HepG2 (cell line): ENCODE measurements around the gene NNAT. TPM values are rescaled to one million over a fixed set of nuclear protein-coding genes. Genes with fewer than 3 reads are reported as not detected.

ENCODE experiments used
- DRAP1 ChIP-seq: IDR thresholded peaks from 2 replicates; pipeline ENCODE4 v1.6.1; 2016; ENCODE audit warnings: missing genetic modification reagents, missing compliant biosample characterization
- EP300 ChIP-seq, 3 experiments: sonication (generic) in 1 of 3; formaldehyde crosslinking in 1 of 3; IDR thresholded peaks; 2 replicates each; pipeline versions ENCODE4 v1.5.1 to v1.6.1; 2011 to 2020; ENCODE audit warnings: low read depth in 2 of 3, low read length in 2 of 3, borderline replicate concordance in 1 of 3, improper control_type of control experiment in 1 of 3, mild to moderate bottlenecking in 1 of 3, missing genetic modification reagents in 1 of 3, moderate library complexity in 1 of 3
- FOXK1 ChIP-seq: sonication (generic); formaldehyde crosslinking; IDR thresholded peaks from 2 replicates; pipeline ENCODE4 v1.4.0; 2020; ENCODE audit warnings: low read depth, missing genetic modification reagents, borderline replicate concordance
- PATZ1 ChIP-seq: sonication (generic); formaldehyde crosslinking; IDR thresholded peaks from 2 replicates; pipeline ENCODE4 v1.4.0; 2020; ENCODE audit warnings: missing genetic modification reagents
- POGK ChIP-seq: sonication (generic); formaldehyde crosslinking; conservative IDR thresholded peaks from 2 replicates; pipeline ENCODE4 v1.8.0; 2022; ENCODE audit warnings: mild to moderate bottlenecking, moderate library complexity, missing genetic modification reagents
- SMARCE1 ChIP-seq: fragments of 450-650 bp; IDR thresholded peaks from 2 replicates; pipeline ENCODE4 v1.6.1; 2017; ENCODE audit warnings: borderline replicate concordance
- TEAD3 ChIP-seq: optimal IDR thresholded peaks from 2 replicates; pipeline ENCODE3; 2016; ENCODE audit warnings: borderline replicate concordance
- ZBTB1 ChIP-seq: sonication (generic); formaldehyde crosslinking; IDR thresholded peaks from 2 replicates; pipeline ENCODE4 v1.4.0; 2020; ENCODE audit warnings: missing genetic modification reagents, borderline replicate concordance
- ZNF205 ChIP-seq: IDR thresholded peaks from 2 replicates; pipeline ENCODE4 v1.6.1; 2018; ENCODE audit warnings: missing biosample characterization, missing genetic modification reagents
- ZNF597 ChIP-seq: sonication (generic); formaldehyde crosslinking; IDR thresholded peaks from 2 replicates; pipeline ENCODE4 v1.5.0; 2020; ENCODE audit warnings: missing genetic modification reagents
- ZNF652 ChIP-seq: IDR thresholded peaks from 2 replicates; pipeline ENCODE4 v1.6.1; 2016; ENCODE audit warnings: low read depth, borderline replicate concordance
- ZNF770 ChIP-seq: sonication (generic); formaldehyde crosslinking; IDR thresholded peaks from 2 replicates; pipeline ENCODE4 v1.5.0; 2020; ENCODE audit warnings: mild to moderate bottlenecking, missing genetic modification reagents
- ZSCAN25 ChIP-seq: sonication (generic); formaldehyde crosslinking; IDR thresholded peaks from 2 replicates; pipeline ENCODE4 v1.8.0; 2022; ENCODE audit warnings: mild to moderate bottlenecking, missing genetic modification reagents
- polyA plus RNA-seq, 8 experiments: library from polyadenylated mRNA; depleted of rRNA in 3 of 8; stranded (reverse) in 7 of 8; unstranded in 1 of 8; fragments of >200 nt; fragmentation: Illumina TruSeq in 4 of 8; extraction: Trizol in 4 of 8; gene quantifications; 2 replicates each; pipeline versions ENCODE4 v1.2.1 to v1.2.3, GENCODE V29; 2011 to 2016; ENCODE audit warnings: low read depth in 4 of 8, missing spikeins in 1 of 8, mixed read lengths in 1 of 8; ENCODE audit not compliant: insufficient read depth in 1 of 8
- total RNA-seq, 5 experiments: library from RNA; depleted of rRNA; stranded (reverse); fragments of >200 nt; fragmentation: Illumina TruSeq; extraction: Trizol; gene quantifications; 2 replicates each; pipeline ENCODE4 v1.2.3, GENCODE V29; 2016; ENCODE audit warnings: low read depth in 1 of 5

The NNAT gene
- total and polyA plus RNA-seq, 2 of the 13 experiments (the other 11 are each of a cell fraction or from before 2014, with no cell fraction given), result not detected

- TF ChIP-seq ZNF597 (CRISPR knock-in tag) (no peak), PATZ1 (CRISPR knock-in tag) (0 out of 2 replicates have a peak, but pooled peaks have one; percentile 8), EP300 (IDR thresholded peaks at IDR 0.05; ENCODE audit: low read depth in 2 of 2, low read length in 2 of 2) (no peak), EP300 (CRISPR knock-in tag; IDR thresholded peaks at IDR 0.05; ENCODE audit: borderline replicate concordance) (0 out of 2 replicates have a peak, but pooled peaks have one; percentile 9), ZSCAN25 (no peak), TEAD3 (peak; percentile 47), DRAP1 (CRISPR knock-in tag) (peak; percentile 27; the same call in 1 of the 2 replicates), SMARCE1 (no peak), ZNF652 (CRISPR knock-in tag) (no peak), ZBTB1 (CRISPR knock-in tag) (no peak), ZNF205 (CRISPR knock-in tag) (0 out of 2 replicates have a peak, but pooled peaks have one; percentile 18), FOXK1 (CRISPR knock-in tag) (peak; percentile 50; the same call in 1 of the 2 replicates), ZNF770 (CRISPR knock-in tag) (no peak), POGK (CRISPR knock-in tag) (no peak)
Measured at GRCh38 chr20:37535443-37536132, 14.5 kb downstream of the NNAT start (continued).
